ENCODE measurements around the gene ARRB1.

ARRB1 gene

GRCh38 chr11:75272821-75273301, 78.6 kb downstream of the ARRB1 start:
- no peak for DNase-seq

DNA sequence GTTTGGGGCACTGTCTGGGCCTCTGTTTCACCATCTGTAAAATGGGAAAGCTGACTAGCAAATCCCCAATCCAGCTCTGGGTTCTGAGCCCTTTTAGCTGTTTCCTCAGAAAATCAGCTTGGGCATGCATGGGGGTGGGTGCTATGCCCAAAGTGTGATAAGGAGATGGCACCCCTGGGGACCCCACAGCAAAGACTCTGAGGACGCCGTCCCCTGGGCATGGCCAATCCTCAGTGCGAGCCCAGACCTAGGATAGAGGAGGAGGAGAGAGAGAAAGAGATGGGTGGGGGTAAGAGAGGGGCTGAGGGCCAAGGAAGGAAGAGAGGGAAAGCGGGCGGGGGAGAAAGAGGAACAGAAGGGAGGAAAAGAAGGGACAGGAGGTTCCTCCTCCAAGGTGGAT, 79.1 kb downstream of the ARRB1 start:
- no peak for DNase-seq

GRCh38 chr11:75271730-75272129, 79.7 kb downstream of the ARRB1 start:
- DNase-seq = no peak

DNA sequence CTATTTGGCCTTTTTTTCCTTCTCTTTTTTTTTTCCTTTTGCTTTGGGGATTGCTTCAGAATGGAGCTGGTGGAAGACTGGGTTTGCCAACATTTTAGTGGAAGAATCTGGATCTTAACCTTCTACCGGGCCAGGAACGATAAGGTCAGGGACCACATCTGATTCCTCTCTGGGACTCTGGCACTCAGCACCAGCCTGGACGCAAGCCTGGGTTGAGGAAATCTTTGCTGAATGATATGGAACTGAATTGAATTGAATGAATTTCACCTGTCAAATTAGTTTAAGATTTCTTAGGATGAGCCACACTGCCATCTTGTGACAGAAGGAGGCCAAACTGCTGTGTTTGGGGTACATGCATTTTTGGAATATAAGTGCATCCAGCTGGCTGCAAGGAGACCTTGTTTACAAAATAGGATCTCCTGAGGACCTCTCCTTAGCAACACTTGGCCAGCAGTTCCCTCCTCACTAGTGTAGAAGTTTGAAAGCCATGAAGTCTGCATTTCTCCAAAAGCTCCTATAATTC, 80.5 kb downstream of the ARRB1 start:
- no peak for DNase-seq

DNA sequence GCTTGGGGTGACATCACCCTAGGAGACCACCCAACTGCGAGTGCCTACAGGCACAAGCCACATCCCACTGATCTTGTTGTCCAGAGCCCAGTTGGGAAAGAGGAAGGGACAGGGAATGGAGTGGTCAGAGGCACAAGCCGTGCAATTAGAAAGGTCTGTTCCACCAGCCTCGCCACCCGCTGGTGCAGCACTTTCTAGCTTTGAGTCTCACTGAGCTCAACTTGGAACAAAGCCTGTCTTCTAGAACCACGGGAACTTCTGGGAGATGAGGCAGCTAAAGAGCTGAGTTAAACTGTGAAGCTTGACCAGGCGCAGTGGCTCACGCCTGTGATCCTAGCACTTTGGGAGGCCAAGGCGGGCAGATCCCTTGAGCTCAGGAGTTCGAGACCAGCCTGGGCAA, 81.6 kb downstream of the ARRB1 start:
- no peak for DNase-seq

- no peak for DNase-seq
These were observed 82.1 kb downstream of the ARRB1 start for GRCh38 chr11:75269367-75269660.

GRCh38 chr11:75268626-75269366, 82.7 kb downstream of the ARRB1 start:
- no peak for DNase-seq

DNA sequence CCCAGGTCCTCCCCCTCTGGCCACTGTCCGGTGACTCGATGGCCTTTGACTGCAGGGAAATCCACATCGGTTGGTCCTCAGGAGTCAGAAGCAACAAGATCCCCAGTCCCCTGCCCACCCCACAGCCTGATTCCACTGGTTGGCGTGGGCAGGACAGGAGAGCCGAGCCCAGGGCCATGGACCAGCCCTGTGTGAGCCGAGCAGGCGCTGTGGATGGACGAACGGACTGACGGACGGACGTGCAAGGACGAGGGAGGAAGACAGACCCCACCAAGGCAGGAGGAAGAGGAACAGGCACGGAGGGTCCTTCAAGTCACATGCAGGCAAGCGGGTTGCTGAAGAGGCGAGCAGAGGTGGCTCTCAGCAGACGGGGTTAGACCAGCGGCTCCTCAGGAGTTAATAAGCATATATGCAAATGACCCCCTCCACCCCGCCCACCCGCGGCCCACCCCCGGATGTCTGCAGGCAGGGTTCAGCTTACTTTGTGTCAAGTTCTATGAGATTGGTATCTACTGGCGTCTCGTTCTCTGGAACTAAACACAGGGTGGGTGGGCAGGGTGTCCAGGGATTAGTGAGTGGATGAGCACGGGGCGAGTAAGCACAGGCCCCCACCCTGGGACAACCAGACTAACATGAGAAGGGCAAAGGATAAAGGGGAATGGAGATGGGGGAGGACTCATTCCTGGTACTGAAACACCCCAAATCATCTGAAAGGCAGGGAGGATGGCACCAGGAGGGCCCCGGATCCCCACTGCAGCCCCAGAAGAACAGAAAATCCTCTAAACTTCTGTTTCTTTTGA, 84.1 kb downstream of the ARRB1 start:
- DNase-seq = no peak

DNA sequence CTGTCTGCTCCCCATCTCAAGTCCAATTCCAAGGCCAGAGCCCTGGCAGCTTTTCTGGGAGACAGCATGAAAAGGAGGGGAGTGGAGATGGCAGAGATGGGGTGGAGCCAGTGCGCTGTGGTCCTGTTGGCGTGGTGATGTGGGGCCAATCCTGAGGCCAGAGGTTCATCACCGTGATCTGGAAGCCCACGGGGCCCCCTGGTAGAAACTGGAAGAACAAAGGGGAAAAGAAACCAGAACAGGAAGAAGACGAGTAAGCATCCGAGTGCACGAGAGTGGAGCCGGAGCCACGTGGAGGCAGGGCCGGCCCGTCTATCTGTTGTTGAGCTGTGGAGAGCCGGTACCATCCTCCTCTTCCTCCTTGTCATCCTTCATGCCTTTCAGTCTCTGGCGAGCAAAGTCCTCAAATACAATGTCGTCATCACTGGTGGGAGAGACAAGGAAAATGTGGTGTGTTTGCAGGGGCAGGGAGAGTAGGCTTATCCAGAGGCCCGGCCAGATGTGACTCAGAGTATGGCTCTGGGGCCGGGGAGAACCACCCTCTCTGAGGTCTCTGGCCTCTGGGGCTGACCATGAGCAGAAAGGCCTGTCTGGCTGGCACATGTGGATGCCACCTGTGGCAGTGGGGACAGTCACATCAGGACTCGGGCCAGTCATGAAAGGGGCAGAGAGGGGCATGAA, 85.5 kb downstream of the ARRB1 start:
- no peak for DNase-seq

DNA sequence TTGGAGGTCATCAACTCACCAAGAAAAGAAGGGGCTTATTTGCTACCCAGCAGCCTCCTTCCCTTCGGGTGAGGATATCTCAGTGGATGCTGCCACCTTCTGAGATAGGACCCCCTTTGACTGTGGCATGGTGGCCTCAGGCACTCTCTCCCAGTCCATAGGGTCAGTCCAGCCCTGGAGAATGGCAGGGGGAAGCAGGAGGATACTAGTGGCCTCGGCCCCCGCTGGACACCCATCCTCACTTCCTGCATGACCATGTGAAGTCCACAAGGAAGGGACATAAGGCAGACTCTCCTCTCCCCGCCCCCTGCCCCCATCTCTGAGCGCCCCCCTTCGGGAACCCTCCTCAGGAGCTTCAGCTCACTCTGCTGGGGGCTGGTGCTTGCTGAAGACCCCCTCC, 86.5 kb downstream of the ARRB1 start:
- DNase-seq = no peak

DNA sequence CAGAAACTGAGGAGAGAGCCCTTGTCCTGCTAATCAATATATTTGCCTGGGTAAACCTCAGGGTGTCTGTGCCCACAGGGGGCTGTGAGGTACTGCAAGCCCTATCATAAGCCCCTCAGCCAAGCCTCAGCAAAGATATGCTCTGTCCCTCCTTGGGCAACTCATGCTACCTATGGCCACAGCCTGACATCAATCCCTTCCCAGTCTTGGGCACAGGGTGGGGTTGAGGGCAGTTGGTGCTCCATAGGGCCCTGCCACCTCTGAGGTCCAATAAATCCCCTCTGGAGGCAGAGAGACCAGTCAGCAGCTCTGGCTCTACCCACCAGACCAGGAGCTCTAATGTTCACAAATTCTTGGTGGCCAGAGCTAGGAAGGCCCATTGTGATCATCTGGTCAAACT, 87.1 kb downstream of the ARRB1 start:
- no peak for DNase-seq

DNA sequence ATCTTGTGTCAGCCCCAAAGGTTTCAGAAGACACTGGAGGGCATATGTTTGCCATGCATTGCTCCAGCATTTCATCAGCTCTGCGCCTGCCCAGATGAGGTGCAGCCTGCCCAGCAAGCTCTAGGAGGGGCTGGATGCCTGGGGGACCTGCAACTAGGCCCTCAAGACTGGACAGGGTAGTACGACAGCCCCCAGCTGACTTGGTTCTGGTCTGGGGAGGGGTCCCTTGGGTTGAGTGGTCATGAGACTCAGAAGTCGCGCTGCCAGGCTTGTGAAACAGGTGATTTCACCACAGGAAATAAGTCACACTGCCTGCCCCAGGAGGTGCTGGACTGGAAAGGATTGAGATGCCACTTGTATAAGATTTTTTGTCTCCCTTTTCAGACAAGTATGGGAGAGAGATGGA, 87.5 kb downstream of the ARRB1 start:
- no peak for DNase-seq

- no peak for DNase-seq
These were observed 88.3 kb downstream of the ARRB1 start for GRCh38 chr11:75262961-75263852.

GRCh38 chr11:75262436-75262835, 89.0 kb downstream of the ARRB1 start:
- no peak for DNase-seq

DNA sequence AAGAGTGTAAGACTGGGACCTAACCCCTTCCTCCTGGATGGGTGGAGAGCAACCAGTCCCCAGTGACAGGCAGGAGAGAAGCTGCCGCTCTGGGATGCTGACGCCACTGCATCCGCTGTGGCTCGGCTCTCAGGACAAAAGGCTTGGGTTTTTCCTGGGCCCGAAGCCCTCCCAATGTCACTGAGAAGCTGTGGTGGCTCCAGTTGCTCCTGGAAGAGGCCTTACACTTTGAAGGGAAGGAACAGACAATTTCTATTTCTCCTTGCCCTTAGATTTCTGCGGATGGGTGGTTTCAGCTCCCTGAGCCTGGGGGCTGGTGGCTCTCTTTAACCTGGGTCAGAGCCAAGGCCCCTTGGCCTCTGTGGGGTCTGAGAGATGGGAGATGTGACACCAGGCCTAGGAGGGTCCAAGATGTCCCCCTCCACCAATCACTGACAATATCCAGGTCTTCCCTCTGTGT, 89.5 kb downstream of the ARRB1 start:
- no peak for DNase-seq

- DNase-seq = no peak
These were observed 90.9 kb downstream of the ARRB1 start for GRCh38 chr11:75260396-75261170.

- no peak for DNase-seq
These were observed 97.1 kb downstream of the ARRB1 start for GRCh38 chr11:75254326-75254725.

GRCh38 chr11:75249704-75250103, 101.8 kb downstream of the ARRB1 start:
- no peak for DNase-seq

GRCh38 chr11:75248924-75249256, 102.6 kb downstream of the ARRB1 start:
- no peak for DNase-seq

- DNase-seq = no peak
These were observed 104.7 kb downstream of the ARRB1 start for GRCh38 chr11:75246671-75247350.

DNA sequence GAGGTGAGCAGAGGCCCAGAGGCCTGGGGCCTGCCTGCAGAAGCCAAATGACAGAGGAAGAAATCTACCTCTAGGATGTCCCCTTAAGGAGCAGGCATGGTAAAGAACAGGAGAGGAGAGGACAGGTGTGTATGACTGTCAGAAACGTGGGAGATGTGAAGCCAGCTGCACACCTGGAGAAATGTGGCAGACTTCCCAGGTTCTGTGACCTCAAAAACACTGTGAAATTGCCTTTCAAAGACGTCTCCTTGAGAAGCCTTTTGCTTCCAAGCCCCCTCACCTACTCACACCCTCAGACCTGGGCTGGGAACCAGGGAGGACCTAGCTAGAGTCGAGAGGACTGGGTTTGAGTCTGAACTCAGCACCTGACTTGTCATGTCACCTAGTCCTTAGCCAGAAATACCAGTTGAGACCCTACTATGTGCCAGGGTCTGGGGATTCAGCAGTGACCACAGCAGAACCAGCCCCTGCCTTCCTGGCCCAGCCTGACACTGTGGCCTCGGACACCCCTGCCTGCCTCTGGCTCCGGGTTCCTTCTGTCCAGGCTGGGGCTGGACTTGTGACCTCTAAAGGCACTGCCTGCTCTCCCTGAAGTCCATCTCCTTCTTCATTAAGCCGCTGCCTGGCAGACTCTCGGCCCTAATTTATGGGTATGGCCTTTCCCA, 105.3 kb downstream of the ARRB1 start:
- no peak for DNase-seq

Measured in NCI-H345 (cell line).